HG02943 (cell line): Measurements from ENCODE around the gene NRG4.
A peak's percentile ranks its signal among the peaks of the same experiment; 100 is the strongest.
"Not testable (repeated sequence)": the region's sequence is repeated elsewhere in the genome, so short reads cannot be mapped to it uniquely, and the experiment has no call there.

Experiments
- ATAC-seq: cut with Tn5 transposase; IDR thresholded peaks from one replicate; pipeline ENCODE4 v1.9.1; 2021; ENCODE audit warnings: mild to moderate bottlenecking, low read depth, moderate library complexity; ENCODE audit not compliant: unreplicated experiment

The NRG4 gene

GRCh38 chr15:75928680-75929608, 83.3 kb downstream of the NRG4 start:
- ATAC-seq: no peak

GRCh38 chr15:75927601-75928000, 84.6 kb downstream of the NRG4 start:
- no peak for ATAC-seq

- ATAC-seq: no peak
Observed at GRCh38 chr15:75926931-75927330, 85.3 kb downstream of the NRG4 start.

GRCh38 chr15:75925440-75925839, 86.8 kb downstream of the NRG4 start:
- ATAC-seq: no peak

GRCh38 chr15:75924576-75924975, 87.6 kb downstream of the NRG4 start:
- no peak for ATAC-seq

- ATAC-seq: no peak
Observed at GRCh38 chr15:75923756-75924155, 88.5 kb downstream of the NRG4 start.

- ATAC-seq: no peak
Observed at GRCh38 chr15:75921732-75922703, 90.2 kb downstream of the NRG4 start.

GRCh38 chr15:75920079-75920478, 92.1 kb downstream of the NRG4 start:
- ATAC-seq: no peak

- no peak for ATAC-seq
Observed at GRCh38 chr15:75918135-75918534, 94.1 kb downstream of the NRG4 start.

GRCh38 chr15:75916978-75917377, 95.2 kb downstream of the NRG4 start:
- ATAC-seq: no peak

GRCh38 chr15:75910355-75910754, 101.9 kb downstream of the NRG4 start:
- ATAC-seq: not testable (repeated sequence)

GRCh38 chr15:75905231-75905630, 107.0 kb downstream of the NRG4 start:
- no peak for ATAC-seq

GRCh38 chr15:75903331-75904239, 108.6 kb downstream of the NRG4 start, which contains the start of gene FBXO22:
TSS of gene FBXO22 (plus strand) at chr15:75903878. CDS start at chr15:75903964, 86 bp downstream.
- ATAC-seq: peak; percentile 83

GRCh38 chr15:75902129-75902557, 110.1 kb downstream of the NRG4 start:
- no peak for ATAC-seq

GRCh38 chr15:75900577-75900976, 111.6 kb downstream of the NRG4 start:
- no peak for ATAC-seq

- no peak for ATAC-seq
Observed at GRCh38 chr15:75895731-75896130, 116.5 kb downstream of the NRG4 start.

GRCh38 chr15:75891895-75892294, 120.3 kb downstream of the NRG4 start:
- ATAC-seq: no peak
